SU-DHL-6 (cell line): ENCODE results near the gene ST7.

Source experiments
- H2AFZ ChIP-seq: fragments of 200-600 bp; sonication (generic); 2 replicates; pipeline ENCODE4 v1.6.1; 2014; ENCODE audit warnings: low read depth, mild to moderate bottlenecking, moderate library complexity, mixed read lengths, antibody characterized with exemption, low read length; ENCODE audit not compliant: severe bottlenecking
- H3F3A ChIP-seq: fragments of 200-600 bp; shearing (Covaris generic); 2 replicates; pipeline ENCODE4 v1.6.0; 2016; ENCODE audit warnings: antibody characterized with exemption, mild to moderate bottlenecking; ENCODE audit not compliant: insufficient read depth
- H3K27ac ChIP-seq: fragments of 200-600 bp; sonication (generic); 2 replicates; pipeline ENCODE4 v1.5.1; 2016; ENCODE audit warnings: low read depth, mild to moderate bottlenecking, low read length, moderate library complexity, mixed read lengths
- H3K27me3 ChIP-seq: fragments of 200-600 bp; sonication (generic), shearing (Covaris generic); 2 replicates; pipeline ENCODE4 v1.6.0; 2014; ENCODE audit warnings: mild to moderate bottlenecking, low read length
- H3K36me3 ChIP-seq: fragments of 200-600 bp; sonication (generic); 2 replicates; pipeline ENCODE4 v1.6.1; 2014; ENCODE audit warnings: mild to moderate bottlenecking, low read length, mixed read lengths
- H3K4me2 ChIP-seq: fragments of 300-600, 200-600 bp; shearing (Covaris generic), sonication (generic); 2 replicates; pipeline ENCODE4 v1.6.0; 2014; ENCODE audit warnings: low read length, low read depth, mild to moderate bottlenecking; ENCODE audit not compliant: poor library complexity, severe bottlenecking
- H3K4me3 ChIP-seq: fragments of 200-600 bp; sonication (generic); 2 replicates; pipeline ENCODE4 v1.5.1; 2014; ENCODE audit warnings: antibody characterized with exemption, low read length, mild to moderate bottlenecking, mixed read lengths; ENCODE audit not compliant: insufficient read depth, poor library complexity, severe bottlenecking
- H3K79me2 ChIP-seq: fragments of 200-600 bp; sonication (generic); 2 replicates; pipeline ENCODE4 v1.6.1; 2014; ENCODE audit warnings: mild to moderate bottlenecking, low read length, moderate library complexity; ENCODE audit not compliant: insufficient read depth
- H3K9ac ChIP-seq: fragments of 200-600 bp; sonication (generic); 2 replicates; pipeline ENCODE4 v1.7.0; 2014; ENCODE audit warnings: mild to moderate bottlenecking, low read length
- H3K9me2 ChIP-seq: fragments of 200-600 bp; sonication (generic); replicated peaks from 2 replicates; pipeline ENCODE4 v1.6.1; 2014; ENCODE audit warnings: low read length; ENCODE audit not compliant: insufficient read depth
- H3K9me3 ChIP-seq: fragments of 200-600 bp; sonication (generic); 2 replicates; pipeline ENCODE4 v1.6.1; 2014; ENCODE audit warnings: low read length, mixed read lengths; ENCODE audit not compliant: insufficient read depth
- H4K20me1 ChIP-seq: fragments of 200-600 bp; sonication (generic); 2 replicates; pipeline ENCODE4 v1.6.1; 2014; ENCODE audit warnings: low read depth, mild to moderate bottlenecking, antibody characterized with exemption, low read length, moderate library complexity, mixed read lengths
- CTCF ChIP-seq: fragments of 200-600 bp; sonication (generic); IDR thresholded peaks from one replicate; pipeline ENCODE4 v1.5.1; 2017; ENCODE audit warnings: antibody characterized with exemption, mild to moderate bottlenecking, low read length, moderate library complexity; ENCODE audit not compliant: insufficient read depth, poor library complexity, severe bottlenecking
- EZH2phosphoT487 ChIP-seq: fragments of 200-600 bp; sonication (generic), shearing (Covaris generic); conservative IDR thresholded peaks from 2 replicates; pipeline ENCODE4 v1.6.1; 2018; ENCODE audit warnings: mild to moderate bottlenecking, antibody characterized with exemption, low read length, moderate library complexity, mixed read lengths

Gene ST7

GRCh38 chr7:117019786-117020590 lies 66.7 kb downstream of the ST7 start:
- no peak overlapping the region for H3K4me2 ChIP-seq
- H3K79me2 ChIP-seq = no peaks in the 10 kb centered on the region
- no peak overlapping the region for H3K27ac ChIP-seq
- no peaks in the 10 kb centered on the region for H3K36me3 ChIP-seq
- H3F3A ChIP-seq = no peaks in the 10 kb centered on the region
- H4K20me1 ChIP-seq = no peaks in the 10 kb centered on the region
- no peak for TF ChIP-seq EZH2phosphoT487
- H3K9ac ChIP-seq = no peak overlapping the region
- no peaks in the 10 kb centered on the region for H3K9me3 ChIP-seq
- no peak overlapping the region for H2AFZ ChIP-seq
- no peaks in the 10 kb centered on the region for H3K27me3 ChIP-seq
- no peak overlapping the region for H3K4me3 ChIP-seq
- no peaks in the 10 kb centered on the region for H3K9me2 ChIP-seq

GRCh38 chr7:117020591-117020973 lies 67.3 kb downstream of the ST7 start:
- no peak overlapping the region for H3K4me2 ChIP-seq
- no peaks in the 10 kb centered on the region for H3K79me2 ChIP-seq
- H2AFZ ChIP-seq = no peak overlapping the region
- no peaks in the 10 kb centered on the region for H3F3A ChIP-seq
- H3K4me3 ChIP-seq = no peak overlapping the region
- H4K20me1 ChIP-seq = no peaks in the 10 kb centered on the region
- H3K9ac ChIP-seq = no peak overlapping the region
- H3K27ac ChIP-seq = no peak overlapping the region
- no peaks in the 10 kb centered on the region for H3K27me3 ChIP-seq
- no peaks in the 10 kb centered on the region for H3K9me3 ChIP-seq
- no peak for TF ChIP-seq CTCF
- no peak for TF ChIP-seq EZH2phosphoT487
- no peaks in the 10 kb centered on the region for H3K9me2 ChIP-seq
- H3K36me3 ChIP-seq = no peaks in the 10 kb centered on the region

GRCh38 chr7:117021366-117021765 lies 68.1 kb downstream of the ST7 start:
- no peaks in the 10 kb centered on the region for H3K9me3 ChIP-seq
- no peak overlapping the region for H3K4me2 ChIP-seq
- no peak overlapping the region for H2AFZ ChIP-seq
- no peaks in the 10 kb centered on the region for H3K27me3 ChIP-seq
- no peaks in the 10 kb centered on the region for H4K20me1 ChIP-seq
- no peaks in the 10 kb centered on the region for H3K9me2 ChIP-seq
- H3K4me3 ChIP-seq = no peak overlapping the region
- no peak overlapping the region for H3K9ac ChIP-seq
- H3K36me3 ChIP-seq = no peaks in the 10 kb centered on the region
- no peaks in the 10 kb centered on the region for H3K79me2 ChIP-seq
- TF ChIP-seq EZH2phosphoT487 (no peak), CTCF (no peak)
- no peak overlapping the region for H3K27ac ChIP-seq
- no peaks in the 10 kb centered on the region for H3F3A ChIP-seq

GRCh38 chr7:117021986-117022385 lies 68.7 kb downstream of the ST7 start:
- no peak overlapping the region for H2AFZ ChIP-seq
- no peaks in the 10 kb centered on the region for H3K9me2 ChIP-seq
- no peak overlapping the region for H3K27ac ChIP-seq
- H3K4me3 ChIP-seq = no peak overlapping the region
- H3K9ac ChIP-seq = no peak overlapping the region
- H3K27me3 ChIP-seq = no peaks in the 10 kb centered on the region
- H3F3A ChIP-seq = no peaks in the 10 kb centered on the region
- no peaks in the 10 kb centered on the region for H3K36me3 ChIP-seq
- TF ChIP-seq CTCF = no peak
- no peak for TF ChIP-seq EZH2phosphoT487
- H3K9me3 ChIP-seq = no peaks in the 10 kb centered on the region
- no peaks in the 10 kb centered on the region for H4K20me1 ChIP-seq
- no peak overlapping the region for H3K4me2 ChIP-seq
- no peaks in the 10 kb centered on the region for H3K79me2 ChIP-seq
